A673 (cell line): ENCODE data around the gene SETMAR.

Source experiments
- EZH2 ChIP-seq: fragments of 200-600 bp; sonication (generic); IDR thresholded peaks from 2 replicates; pipeline ENCODE4 v1.6.1; 2017; ENCODE audit warnings: borderline replicate concordance, low read depth, mild to moderate bottlenecking, mixed read lengths, antibody characterized with exemption, low read length; ENCODE audit not compliant: poor library complexity, severe bottlenecking
- TF ChIP-seq, protein P1 (sequence below): fragments of 300-800, 200-600 bp; sonication (generic); conservative IDR thresholded peaks from 2 replicates; pipeline ENCODE4 v1.5.1; 2017; ENCODE audit warnings: low read depth, mild to moderate bottlenecking, antibody characterized with exemption, low read length, moderate library complexity, mixed read lengths

DNA sequence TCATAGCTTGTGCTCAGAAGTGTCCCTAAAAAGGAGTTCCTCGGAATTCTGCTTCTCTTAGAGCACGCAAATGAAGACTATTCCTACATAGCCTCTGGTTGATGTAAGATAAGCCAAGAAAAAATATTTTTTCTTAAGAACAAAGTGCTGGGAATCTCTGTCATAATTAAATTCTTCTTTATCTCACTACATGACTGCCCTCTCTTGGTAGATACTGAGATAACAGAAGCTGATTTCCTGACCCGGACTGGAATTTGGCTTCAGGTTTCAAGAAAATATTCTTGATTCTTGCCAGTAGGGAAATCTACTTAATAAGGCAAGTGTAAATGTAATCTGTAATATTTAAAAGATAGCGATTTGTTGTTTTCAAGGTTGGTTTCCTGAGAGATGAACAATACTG, 31.3 kb upstream of the SETMAR start:
- TF ChIP-seq, protein P1, sequence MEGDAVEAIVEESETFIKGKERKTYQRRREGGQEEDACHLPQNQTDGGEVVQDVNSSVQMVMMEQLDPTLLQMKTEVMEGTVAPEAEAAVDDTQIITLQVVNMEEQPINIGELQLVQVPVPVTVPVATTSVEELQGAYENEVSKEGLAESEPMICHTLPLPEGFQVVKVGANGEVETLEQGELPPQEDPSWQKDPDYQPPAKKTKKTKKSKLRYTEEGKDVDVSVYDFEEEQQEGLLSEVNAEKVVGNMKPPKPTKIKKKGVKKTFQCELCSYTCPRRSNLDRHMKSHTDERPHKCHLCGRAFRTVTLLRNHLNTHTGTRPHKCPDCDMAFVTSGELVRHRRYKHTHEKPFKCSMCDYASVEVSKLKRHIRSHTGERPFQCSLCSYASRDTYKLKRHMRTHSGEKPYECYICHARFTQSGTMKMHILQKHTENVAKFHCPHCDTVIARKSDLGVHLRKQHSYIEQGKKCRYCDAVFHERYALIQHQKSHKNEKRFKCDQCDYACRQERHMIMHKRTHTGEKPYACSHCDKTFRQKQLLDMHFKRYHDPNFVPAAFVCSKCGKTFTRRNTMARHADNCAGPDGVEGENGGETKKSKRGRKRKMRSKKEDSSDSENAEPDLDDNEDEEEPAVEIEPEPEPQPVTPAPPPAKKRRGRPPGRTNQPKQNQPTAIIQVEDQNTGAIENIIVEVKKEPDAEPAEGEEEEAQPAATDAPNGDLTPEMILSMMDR, result peak; percentile 62
- TF ChIP-seq EZH2, result no peak
